HEK293 (cell line): ENCODE data around the gene WDCP.
A peak's percentile ranks its signal among the peaks of the same experiment; 100 is the strongest.

Experiments used
- GLIS1 ChIP-seq: fragments of 450-650 bp; formaldehyde crosslinking; IDR thresholded peaks from 2 replicates; pipeline ENCODE4 v1.5.1; 2016; ENCODE audit warnings: missing biosample characterization, missing genetic modification characterization
- HOXC10 ChIP-seq: sonication (generic); formaldehyde crosslinking; IDR thresholded peaks from 2 replicates; pipeline ENCODE4 v1.8.1; 2023; ENCODE audit warnings: mild to moderate bottlenecking, missing genetic modification reagents
- RBAK ChIP-seq: fragments of 450-650 bp; formaldehyde crosslinking; IDR thresholded peaks from 2 replicates; pipeline ENCODE4 v1.5.1; 2016; ENCODE audit warnings: missing biosample characterization, missing genetic modification characterization
- SCRT1 ChIP-seq: fragments of 450-650 bp; formaldehyde crosslinking; IDR thresholded peaks from 2 replicates; pipeline ENCODE4 v1.5.1; 2016; ENCODE audit warnings: missing biosample characterization, missing genetic modification characterization, borderline replicate concordance
- SP2 ChIP-seq: fragments of 450-650 bp; formaldehyde crosslinking; IDR thresholded peaks from 2 replicates; pipeline ENCODE4 v1.5.1; 2016; ENCODE audit warnings: missing biosample characterization, missing genetic modification characterization
- ZBTB1 ChIP-seq: fragments of 450-650 bp; formaldehyde crosslinking; IDR thresholded peaks from 2 replicates; pipeline ENCODE4 v1.5.1; 2016; ENCODE audit warnings: missing biosample characterization, missing genetic modification characterization
- ZBTB21 ChIP-seq: fragments of 450-650 bp; formaldehyde crosslinking; IDR thresholded peaks from 2 replicates; pipeline ENCODE4 v1.5.1; 2017; ENCODE audit warnings: missing biosample characterization, missing genetic modification characterization
- ZBTB8A ChIP-seq: fragments of 450-650 bp; formaldehyde crosslinking; IDR thresholded peaks from 2 replicates; pipeline ENCODE4 v1.5.1; 2016; ENCODE audit warnings: missing biosample characterization, missing genetic modification characterization
- ZNF132 ChIP-seq: fragments of 450-650 bp; formaldehyde crosslinking; IDR thresholded peaks from 2 replicates; pipeline ENCODE4 v1.5.1; 2017; ENCODE audit warnings: missing biosample characterization, missing genetic modification characterization, borderline replicate concordance
- ZNF146 ChIP-seq: fragments of 450-650 bp; formaldehyde crosslinking; IDR thresholded peaks from 2 replicates; pipeline ENCODE4 v1.5.1; 2016; ENCODE audit warnings: missing biosample characterization, missing genetic modification characterization
- ZNF155 ChIP-seq: fragments of 450-650 bp; formaldehyde crosslinking; IDR thresholded peaks from 2 replicates; pipeline ENCODE4 v1.5.1; 2016; ENCODE audit warnings: missing biosample characterization, missing genetic modification characterization
- ZNF175 ChIP-seq: fragments of 450-650 bp; formaldehyde crosslinking; IDR thresholded peaks from 2 replicates; pipeline ENCODE4 v1.5.1; 2016; ENCODE audit warnings: missing biosample characterization, missing genetic modification characterization
- ZNF19 ChIP-seq: fragments of 450-650 bp; formaldehyde crosslinking; IDR thresholded peaks from 2 replicates; pipeline ENCODE4; 2016; ENCODE audit warnings: missing biosample characterization, missing genetic modification characterization, low read depth
- ZNF248 ChIP-seq: fragments of 450-650 bp; formaldehyde crosslinking; IDR thresholded peaks from 2 replicates; pipeline ENCODE4 v1.5.1; 2017; ENCODE audit warnings: missing biosample characterization, missing genetic modification characterization
- ZNF274 ChIP-seq, 2 experiments: fragments of 200-500 bp in 1 of 2; fragments of 450-650 bp in 1 of 2; sonication (Bioruptor generic) in 1 of 2; formaldehyde crosslinking in 1 of 2; IDR thresholded peaks; 2 replicates each; pipeline versions ENCODE4 v1.5.1 to v1.6.1; 2014 to 2016; ENCODE audit warnings: borderline replicate concordance in 1 of 2, inconsistent platforms in 1 of 2, low read length in 1 of 2, missing biosample characterization in 1 of 2, missing genetic modification characterization in 1 of 2
- ZNF366 ChIP-seq: fragments of 450-650 bp; formaldehyde crosslinking; conservative IDR thresholded peaks from 2 replicates; pipeline ENCODE4 v1.5.1; 2016; ENCODE audit warnings: missing biosample characterization, missing genetic modification characterization
- ZNF391 ChIP-seq: fragments of 450-650 bp; formaldehyde crosslinking; IDR thresholded peaks from 2 replicates; pipeline ENCODE4 v1.5.1; 2016; ENCODE audit warnings: low read depth, missing biosample characterization, missing genetic modification characterization, borderline replicate concordance
- ZNF433 ChIP-seq: fragments of 450-650 bp; formaldehyde crosslinking; IDR thresholded peaks from 2 replicates; pipeline ENCODE4 v1.5.1; 2016; ENCODE audit warnings: missing biosample characterization, missing genetic modification characterization, low read depth
- ZNF473 ChIP-seq: fragments of 450-650 bp; formaldehyde crosslinking; IDR thresholded peaks from 2 replicates; pipeline ENCODE4 v1.5.1; 2017; ENCODE audit warnings: missing biosample characterization, missing genetic modification characterization
- ZNF701 ChIP-seq: fragments of 450-650 bp; formaldehyde crosslinking; IDR thresholded peaks from 2 replicates; pipeline ENCODE4 v1.5.1; 2016; ENCODE audit warnings: missing biosample characterization, missing genetic modification characterization
- ZNF768 ChIP-seq: fragments of 450-650 bp; formaldehyde crosslinking; IDR thresholded peaks from 2 replicates; pipeline ENCODE4 v1.5.1; 2018; ENCODE audit warnings: missing biosample characterization, mild to moderate bottlenecking, missing genetic modification characterization
- ZNF776 ChIP-seq: fragments of 450-650 bp; formaldehyde crosslinking; IDR thresholded peaks from 2 replicates; pipeline ENCODE4 v1.5.0; 2017; ENCODE audit warnings: missing biosample characterization, missing genetic modification characterization, borderline replicate concordance
- TF ChIP-seq, protein P1 (sequence below): fragments of 450-650 bp; formaldehyde crosslinking; IDR thresholded peaks from 2 replicates; pipeline ENCODE4 v1.5.1; 2016; ENCODE audit warnings: missing biosample characterization, missing genetic modification characterization, borderline replicate concordance
- TF ChIP-seq, protein P2 (sequence below): fragments of 450-650 bp; formaldehyde crosslinking; IDR thresholded peaks from 2 replicates; pipeline ENCODE4 v1.5.1; 2016; ENCODE audit warnings: missing biosample characterization, missing genetic modification characterization
- TF ChIP-seq, protein P3 (sequence below): fragments of 450-650 bp; formaldehyde crosslinking; conservative IDR thresholded peaks from 2 replicates; pipeline ENCODE4 v1.5.1; 2016; ENCODE audit warnings: low read depth, missing biosample characterization, missing genetic modification characterization
- TF ChIP-seq, protein P4 (sequence below): fragments of 450-650 bp; formaldehyde crosslinking; IDR thresholded peaks from 2 replicates; pipeline ENCODE4 v1.5.1; 2017; ENCODE audit warnings: missing biosample characterization, missing genetic modification characterization
- TF ChIP-seq, protein P5 (sequence below): fragments of 450-650 bp; formaldehyde crosslinking; IDR thresholded peaks from 2 replicates; pipeline ENCODE4 v1.5.1; 2016; ENCODE audit warnings: missing biosample characterization, missing genetic modification characterization

WDCP gene

DNA sequence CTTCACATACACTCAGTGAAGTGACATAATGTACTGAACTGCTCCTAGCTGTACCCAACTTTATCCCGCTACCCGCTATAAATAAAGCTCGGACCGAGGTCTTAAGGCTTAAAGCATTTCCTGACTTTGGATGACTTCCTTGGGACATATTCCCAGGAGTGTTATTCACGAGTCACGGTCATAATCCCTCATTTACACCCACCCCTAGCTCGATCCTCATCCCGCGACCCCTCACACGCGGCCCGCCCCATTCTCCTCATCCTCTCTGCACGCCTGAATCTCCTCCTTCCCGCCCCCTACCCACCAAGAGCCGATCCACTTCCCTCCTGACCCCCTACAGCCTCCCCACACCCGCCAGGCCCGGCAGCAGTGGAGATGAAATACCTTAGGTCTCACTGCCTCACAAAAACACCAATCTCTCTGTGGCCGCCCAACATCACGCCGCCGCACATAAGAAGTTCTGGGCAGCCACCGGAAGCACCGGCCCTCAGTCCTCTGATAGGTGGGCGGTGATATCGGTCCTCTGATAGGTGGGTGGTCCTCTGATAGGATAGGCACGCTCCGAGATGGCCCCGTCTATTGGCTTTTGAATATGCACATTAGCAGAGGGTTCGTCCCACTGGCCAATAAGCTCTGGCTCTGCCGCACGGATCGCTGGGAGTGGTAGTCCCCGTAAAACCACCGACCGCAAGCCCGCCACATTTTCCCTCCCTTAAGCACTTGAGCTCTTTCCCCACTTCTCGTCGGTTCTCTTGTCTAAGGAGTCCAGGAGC is at the start of gene WDCP (continued):
- no peak for TF ChIP-seq HOXC10
- TF ChIP-seq, protein P1, sequence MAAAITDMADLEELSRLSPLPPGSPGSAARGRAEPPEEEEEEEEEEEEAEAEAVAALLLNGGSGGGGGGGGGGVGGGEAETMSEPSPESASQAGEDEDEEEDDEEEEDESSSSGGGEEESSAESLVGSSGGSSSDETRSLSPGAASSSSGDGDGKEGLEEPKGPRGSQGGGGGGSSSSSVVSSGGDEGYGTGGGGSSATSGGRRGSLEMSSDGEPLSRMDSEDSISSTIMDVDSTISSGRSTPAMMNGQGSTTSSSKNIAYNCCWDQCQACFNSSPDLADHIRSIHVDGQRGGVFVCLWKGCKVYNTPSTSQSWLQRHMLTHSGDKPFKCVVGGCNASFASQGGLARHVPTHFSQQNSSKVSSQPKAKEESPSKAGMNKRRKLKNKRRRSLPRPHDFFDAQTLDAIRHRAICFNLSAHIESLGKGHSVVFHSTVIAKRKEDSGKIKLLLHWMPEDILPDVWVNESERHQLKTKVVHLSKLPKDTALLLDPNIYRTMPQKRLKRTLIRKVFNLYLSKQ (tag by site-specific recombination): no peak
- TF ChIP-seq ZNF433 (tag by site-specific recombination): no peak
- no peak for TF ChIP-seq ZNF146 (tag by site-specific recombination)
- no peak for TF ChIP-seq ZBTB8A (tag by site-specific recombination)
- TF ChIP-seq ZNF274 (IDR thresholded peaks at IDR 0.05; ENCODE audit: low read length): no peak
- TF ChIP-seq ZNF274 (tag by site-specific recombination; IDR thresholded peaks at IDR 0.05; ENCODE audit: borderline replicate concordance): no peak
- no peak for TF ChIP-seq ZNF248
- no peak for TF ChIP-seq ZNF132 (tag by site-specific recombination)
- peak; percentile 73; the same call in 1 of the 2 replicates for TF ChIP-seq ZNF391
- TF ChIP-seq, protein P2, sequence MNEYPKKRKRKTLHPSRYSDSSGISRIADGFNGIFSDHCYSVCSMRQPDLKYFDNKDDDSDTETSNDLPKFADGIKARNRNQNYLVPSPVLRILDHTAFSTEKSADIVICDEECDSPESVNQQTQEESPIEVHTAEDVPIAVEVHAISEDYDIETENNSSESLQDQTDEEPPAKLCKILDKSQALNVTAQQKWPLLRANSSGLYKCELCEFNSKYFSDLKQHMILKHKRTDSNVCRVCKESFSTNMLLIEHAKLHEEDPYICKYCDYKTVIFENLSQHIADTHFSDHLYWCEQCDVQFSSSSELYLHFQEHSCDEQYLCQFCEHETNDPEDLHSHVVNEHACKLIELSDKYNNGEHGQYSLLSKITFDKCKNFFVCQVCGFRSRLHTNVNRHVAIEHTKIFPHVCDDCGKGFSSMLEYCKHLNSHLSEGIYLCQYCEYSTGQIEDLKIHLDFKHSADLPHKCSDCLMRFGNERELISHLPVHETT (tag by site-specific recombination): peak; percentile 62; the same call in 1 of the 2 replicates
- no peak for TF ChIP-seq ZNF155 (tag by site-specific recombination)
- peak; percentile 93 for TF ChIP-seq SP2 (tag by site-specific recombination)
- no peak for TF ChIP-seq RBAK
- no peak; the same call in 1 of the 2 replicates for TF ChIP-seq ZNF366 (tag by site-specific recombination)
- TF ChIP-seq ZNF175 (tag by site-specific recombination): no peak
- TF ChIP-seq, protein P3, sequence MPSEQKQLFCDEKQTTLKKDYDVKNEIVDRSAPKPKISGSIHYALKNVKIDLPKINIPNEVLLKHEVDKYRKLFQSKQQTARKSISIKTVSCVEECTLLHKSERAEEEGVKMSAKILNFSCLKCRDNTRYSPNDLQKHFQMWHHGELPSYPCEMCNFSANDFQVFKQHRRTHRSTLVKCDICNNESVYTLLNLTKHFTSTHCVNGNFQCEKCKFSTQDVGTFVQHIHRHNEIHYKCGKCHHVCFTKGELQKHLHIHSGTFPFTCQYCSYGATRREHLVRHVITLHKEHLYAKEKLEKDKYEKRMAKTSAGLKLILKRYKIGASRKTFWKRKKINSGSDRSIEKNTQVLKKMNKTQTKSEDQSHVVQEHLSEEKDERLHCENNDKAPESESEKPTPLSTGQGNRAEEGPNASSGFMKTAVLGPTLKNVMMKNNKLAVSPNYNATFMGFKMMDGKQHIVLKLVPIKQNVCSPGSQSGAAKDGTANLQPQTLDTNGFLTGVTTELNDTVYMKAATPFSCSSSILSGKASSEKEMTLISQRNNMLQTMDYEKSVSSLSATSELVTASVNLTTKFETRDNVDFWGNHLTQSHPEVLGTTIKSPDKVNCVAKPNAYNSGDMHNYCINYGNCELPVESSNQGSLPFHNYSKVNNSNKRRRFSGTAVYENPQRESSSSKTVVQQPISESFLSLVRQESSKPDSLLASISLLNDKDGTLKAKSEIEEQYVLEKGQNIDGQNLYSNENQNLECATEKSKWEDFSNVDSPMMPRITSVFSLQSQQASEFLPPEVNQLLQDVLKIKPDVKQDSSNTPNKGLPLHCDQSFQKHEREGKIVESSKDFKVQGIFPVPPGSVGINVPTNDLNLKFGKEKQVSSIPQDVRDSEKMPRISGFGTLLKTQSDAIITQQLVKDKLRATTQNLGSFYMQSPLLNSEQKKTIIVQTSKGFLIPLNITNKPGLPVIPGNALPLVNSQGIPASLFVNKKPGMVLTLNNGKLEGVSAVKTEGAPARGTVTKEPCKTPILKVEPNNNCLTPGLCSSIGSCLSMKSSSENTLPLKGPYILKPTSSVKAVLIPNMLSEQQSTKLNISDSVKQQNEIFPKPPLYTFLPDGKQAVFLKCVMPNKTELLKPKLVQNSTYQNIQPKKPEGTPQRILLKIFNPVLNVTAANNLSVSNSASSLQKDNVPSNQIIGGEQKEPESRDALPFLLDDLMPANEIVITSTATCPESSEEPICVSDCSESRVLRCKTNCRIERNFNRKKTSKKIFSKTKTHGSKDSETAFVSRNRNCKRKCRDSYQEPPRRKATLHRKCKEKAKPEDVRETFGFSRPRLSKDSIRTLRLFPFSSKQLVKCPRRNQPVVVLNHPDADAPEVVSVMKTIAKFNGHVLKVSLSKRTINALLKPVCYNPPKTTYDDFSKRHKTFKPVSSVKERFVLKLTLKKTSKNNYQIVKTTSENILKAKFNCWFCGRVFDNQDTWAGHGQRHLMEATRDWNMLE (tag by site-specific recombination): no peak
- TF ChIP-seq ZNF768 (tag by site-specific recombination): no peak
- TF ChIP-seq ZNF776 (tag by site-specific recombination): no peak
- TF ChIP-seq, protein P4, sequence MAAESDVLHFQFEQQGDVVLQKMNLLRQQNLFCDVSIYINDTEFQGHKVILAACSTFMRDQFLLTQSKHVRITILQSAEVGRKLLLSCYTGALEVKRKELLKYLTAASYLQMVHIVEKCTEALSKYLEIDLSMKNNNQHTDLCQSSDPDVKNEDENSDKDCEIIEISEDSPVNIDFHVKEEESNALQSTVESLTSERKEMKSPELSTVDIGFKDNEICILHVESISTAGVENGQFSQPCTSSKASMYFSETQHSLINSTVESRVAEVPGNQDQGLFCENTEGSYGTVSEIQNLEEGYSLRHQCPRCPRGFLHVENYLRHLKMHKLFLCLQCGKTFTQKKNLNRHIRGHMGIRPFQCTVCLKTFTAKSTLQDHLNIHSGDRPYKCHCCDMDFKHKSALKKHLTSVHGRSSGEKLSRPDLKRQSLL (tag by site-specific recombination): no peak
- TF ChIP-seq ZBTB1 (tag by site-specific recombination): no peak
- no peak for TF ChIP-seq SCRT1 (tag by site-specific recombination)
- TF ChIP-seq ZBTB21 (tag by site-specific recombination): no peak
- no peak for TF ChIP-seq ZNF19 (tag by site-specific recombination)
- no peak for TF ChIP-seq ZNF701 (tag by site-specific recombination)
- TF ChIP-seq GLIS1 (tag by site-specific recombination): peak; percentile 65
- TF ChIP-seq ZNF473 (tag by site-specific recombination): no peak
- TF ChIP-seq, protein P5, sequence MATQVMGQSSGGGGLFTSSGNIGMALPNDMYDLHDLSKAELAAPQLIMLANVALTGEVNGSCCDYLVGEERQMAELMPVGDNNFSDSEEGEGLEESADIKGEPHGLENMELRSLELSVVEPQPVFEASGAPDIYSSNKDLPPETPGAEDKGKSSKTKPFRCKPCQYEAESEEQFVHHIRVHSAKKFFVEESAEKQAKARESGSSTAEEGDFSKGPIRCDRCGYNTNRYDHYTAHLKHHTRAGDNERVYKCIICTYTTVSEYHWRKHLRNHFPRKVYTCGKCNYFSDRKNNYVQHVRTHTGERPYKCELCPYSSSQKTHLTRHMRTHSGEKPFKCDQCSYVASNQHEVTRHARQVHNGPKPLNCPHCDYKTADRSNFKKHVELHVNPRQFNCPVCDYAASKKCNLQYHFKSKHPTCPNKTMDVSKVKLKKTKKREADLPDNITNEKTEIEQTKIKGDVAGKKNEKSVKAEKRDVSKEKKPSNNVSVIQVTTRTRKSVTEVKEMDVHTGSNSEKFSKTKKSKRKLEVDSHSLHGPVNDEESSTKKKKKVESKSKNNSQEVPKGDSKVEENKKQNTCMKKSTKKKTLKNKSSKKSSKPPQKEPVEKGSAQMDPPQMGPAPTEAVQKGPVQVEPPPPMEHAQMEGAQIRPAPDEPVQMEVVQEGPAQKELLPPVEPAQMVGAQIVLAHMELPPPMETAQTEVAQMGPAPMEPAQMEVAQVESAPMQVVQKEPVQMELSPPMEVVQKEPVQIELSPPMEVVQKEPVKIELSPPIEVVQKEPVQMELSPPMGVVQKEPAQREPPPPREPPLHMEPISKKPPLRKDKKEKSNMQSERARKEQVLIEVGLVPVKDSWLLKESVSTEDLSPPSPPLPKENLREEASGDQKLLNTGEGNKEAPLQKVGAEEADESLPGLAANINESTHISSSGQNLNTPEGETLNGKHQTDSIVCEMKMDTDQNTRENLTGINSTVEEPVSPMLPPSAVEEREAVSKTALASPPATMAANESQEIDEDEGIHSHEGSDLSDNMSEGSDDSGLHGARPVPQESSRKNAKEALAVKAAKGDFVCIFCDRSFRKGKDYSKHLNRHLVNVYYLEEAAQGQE: 0 out of 2 replicates have a peak, but pooled peaks have one; percentile 21
